ENCODE results near the gene RAB3C.

DNA sequence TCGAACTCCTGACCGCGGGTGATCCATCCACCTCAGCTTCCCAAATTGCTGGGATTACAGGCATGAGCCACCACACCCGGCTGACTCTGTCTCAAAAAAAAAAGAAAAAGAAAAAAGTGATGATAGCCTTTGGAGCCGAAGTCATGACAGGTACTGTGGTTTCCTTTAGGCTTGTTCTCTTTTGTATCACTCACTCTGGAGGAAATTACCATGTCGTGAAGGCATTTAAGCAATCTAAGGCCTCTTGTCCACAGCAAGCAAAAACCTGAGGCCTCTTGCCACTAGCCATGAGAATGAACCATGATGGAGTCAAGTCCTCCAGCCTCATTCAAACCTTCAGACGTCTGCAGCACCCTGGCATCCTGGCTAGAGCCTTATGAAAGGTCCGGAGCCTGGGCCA, 286.1 kb downstream of the RAB3C start:
- TF ChIP-seq, protein P1, sequence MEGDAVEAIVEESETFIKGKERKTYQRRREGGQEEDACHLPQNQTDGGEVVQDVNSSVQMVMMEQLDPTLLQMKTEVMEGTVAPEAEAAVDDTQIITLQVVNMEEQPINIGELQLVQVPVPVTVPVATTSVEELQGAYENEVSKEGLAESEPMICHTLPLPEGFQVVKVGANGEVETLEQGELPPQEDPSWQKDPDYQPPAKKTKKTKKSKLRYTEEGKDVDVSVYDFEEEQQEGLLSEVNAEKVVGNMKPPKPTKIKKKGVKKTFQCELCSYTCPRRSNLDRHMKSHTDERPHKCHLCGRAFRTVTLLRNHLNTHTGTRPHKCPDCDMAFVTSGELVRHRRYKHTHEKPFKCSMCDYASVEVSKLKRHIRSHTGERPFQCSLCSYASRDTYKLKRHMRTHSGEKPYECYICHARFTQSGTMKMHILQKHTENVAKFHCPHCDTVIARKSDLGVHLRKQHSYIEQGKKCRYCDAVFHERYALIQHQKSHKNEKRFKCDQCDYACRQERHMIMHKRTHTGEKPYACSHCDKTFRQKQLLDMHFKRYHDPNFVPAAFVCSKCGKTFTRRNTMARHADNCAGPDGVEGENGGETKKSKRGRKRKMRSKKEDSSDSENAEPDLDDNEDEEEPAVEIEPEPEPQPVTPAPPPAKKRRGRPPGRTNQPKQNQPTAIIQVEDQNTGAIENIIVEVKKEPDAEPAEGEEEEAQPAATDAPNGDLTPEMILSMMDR (IDR thresholded peaks at IDR 0.05): no peak
- TF ChIP-seq POLR2A (IDR thresholded peaks at IDR 0.05): no peak
